HepG2 (cell line): ENCODE results near the gene CDC123. TPM values are rescaled to one million over a fixed set of nuclear protein-coding genes. Genes with fewer than 3 reads are reported as not detected.

Source experiments
- BHLHE40 ChIP-seq: IDR thresholded peaks from 2 replicates; pipeline ENCODE4 v1.6.1; 2011; ENCODE audit warnings: low read length, improper control_type of control experiment
- CENPBD1 ChIP-seq: sonication (generic); formaldehyde crosslinking; IDR thresholded peaks from 2 replicates; pipeline ENCODE4 v1.8.0; 2022; ENCODE audit warnings: missing genetic modification reagents, low read depth, mild to moderate bottlenecking, borderline replicate concordance
- DBP ChIP-seq: sonication (generic); formaldehyde crosslinking; IDR thresholded peaks from 2 replicates; pipeline ENCODE4 v1.4.0; 2020; ENCODE audit warnings: missing genetic modification reagents; ENCODE audit errors: not compliant biosample characterization
- ELF3 ChIP-seq: IDR thresholded peaks from 2 replicates; pipeline ENCODE4 v1.6.1; 2016; ENCODE audit warnings: missing genetic modification reagents, missing compliant biosample characterization
- GLI4 ChIP-seq: sonication (generic); formaldehyde crosslinking; IDR thresholded peaks from 2 replicates; pipeline ENCODE4 v1.5.1; 2020; ENCODE audit warnings: missing genetic modification reagents, mild to moderate bottlenecking, moderate library complexity, borderline replicate concordance
- KLF15 ChIP-seq: sonication (generic); formaldehyde crosslinking; IDR thresholded peaks from 2 replicates; pipeline ENCODE4 v1.8.1; 2023; ENCODE audit warnings: borderline replicate concordance, mild to moderate bottlenecking, inconsistent platforms, missing genetic modification reagents, mixed read lengths
- NCOA2 ChIP-seq: sonication (generic); formaldehyde crosslinking; IDR thresholded peaks from 2 replicates; pipeline ENCODE4 v1.8.0; 2022; ENCODE audit warnings: inconsistent platforms
- NKX3-1 ChIP-seq: sonication (generic); formaldehyde crosslinking; IDR thresholded peaks from 2 replicates; pipeline ENCODE4 v1.5.0; 2020; ENCODE audit warnings: missing genetic modification reagents
- PPARG ChIP-seq: conservative IDR thresholded peaks from 2 replicates; pipeline ENCODE4 v1.6.1; 2016; ENCODE audit warnings: missing biosample characterization, missing genetic modification reagents
- TBP ChIP-seq: sonication (generic); formaldehyde crosslinking; IDR thresholded peaks from 2 replicates; pipeline ENCODE4 v1.5.0; 2020; ENCODE audit warnings: missing genetic modification reagents
- THYN1 ChIP-seq: sonication (generic); formaldehyde crosslinking; IDR thresholded peaks from 2 replicates; pipeline ENCODE4 v1.8.1; 2023; ENCODE audit warnings: low read depth, mild to moderate bottlenecking, moderate library complexity, missing genetic modification reagents, borderline replicate concordance
- TMF1 ChIP-seq: sonication (generic); formaldehyde crosslinking; IDR thresholded peaks from 2 replicates; pipeline ENCODE4 v1.8.1; 2022; ENCODE audit warnings: low read depth, missing genetic modification reagents
- ZNF18 ChIP-seq: sonication (generic); formaldehyde crosslinking; IDR thresholded peaks from 2 replicates; pipeline ENCODE4 v1.8.0; 2022; ENCODE audit warnings: mild to moderate bottlenecking, missing genetic modification reagents; ENCODE audit not compliant: insufficient replicate concordance
- ZNF264 ChIP-seq: sonication (generic); formaldehyde crosslinking; IDR thresholded peaks from 2 replicates; pipeline ENCODE4 v1.4.0; 2020; ENCODE audit warnings: missing genetic modification reagents
- ZNF547 ChIP-seq: sonication (generic); formaldehyde crosslinking; IDR thresholded peaks from 2 replicates; pipeline ENCODE4 v1.5.1; 2020; ENCODE audit warnings: mild to moderate bottlenecking, missing genetic modification reagents
- polyA plus RNA-seq, 8 experiments: library from polyadenylated mRNA; depleted of rRNA in 3 of 8; stranded (reverse) in 7 of 8; unstranded in 1 of 8; fragments of >200 nt; fragmentation: Illumina TruSeq in 4 of 8; extraction: Trizol in 4 of 8; gene quantifications; 2 replicates each; pipeline versions ENCODE4 v1.2.1 to v1.2.3, GENCODE V29; 2011 to 2016; ENCODE audit warnings: low read depth in 4 of 8, missing spikeins in 1 of 8, mixed read lengths in 1 of 8; ENCODE audit not compliant: insufficient read depth in 1 of 8
- total RNA-seq, 5 experiments: library from RNA; depleted of rRNA; stranded (reverse); fragments of >200 nt; fragmentation: Illumina TruSeq; extraction: Trizol; gene quantifications; 2 replicates each; pipeline ENCODE4 v1.2.3, GENCODE V29; 2016; ENCODE audit warnings: low read depth in 1 of 5
- TF ChIP-seq, protein P1 (sequence below), 2 experiments: fragments of 450-650 bp in 1 of 2; sonication (generic) in 1 of 2; formaldehyde crosslinking; IDR thresholded peaks; 2 replicates each; pipeline versions ENCODE4 v1.5.0 to v1.8.0; 2020 to 2022; ENCODE audit warnings: mild to moderate bottlenecking in 1 of 2, missing genetic modification reagents in 1 of 2
- TF ChIP-seq, protein P2 (sequence below): sonication (generic); formaldehyde crosslinking; IDR thresholded peaks from 2 replicates; pipeline ENCODE4 v1.4.0; 2020; ENCODE audit warnings: mild to moderate bottlenecking, missing genetic modification reagents, borderline replicate concordance
- TF ChIP-seq, protein P3 (sequence below): IDR thresholded peaks from 2 replicates; pipeline ENCODE4 v1.6.1; 2016; ENCODE audit warnings: mild to moderate bottlenecking

Gene CDC123
- total and polyA plus RNA-seq, 2 of the 13 experiments (the other 11 are each of a cell fraction or from before 2014, with no cell fraction given) = 63.3 to 153 TPM

DNA sequence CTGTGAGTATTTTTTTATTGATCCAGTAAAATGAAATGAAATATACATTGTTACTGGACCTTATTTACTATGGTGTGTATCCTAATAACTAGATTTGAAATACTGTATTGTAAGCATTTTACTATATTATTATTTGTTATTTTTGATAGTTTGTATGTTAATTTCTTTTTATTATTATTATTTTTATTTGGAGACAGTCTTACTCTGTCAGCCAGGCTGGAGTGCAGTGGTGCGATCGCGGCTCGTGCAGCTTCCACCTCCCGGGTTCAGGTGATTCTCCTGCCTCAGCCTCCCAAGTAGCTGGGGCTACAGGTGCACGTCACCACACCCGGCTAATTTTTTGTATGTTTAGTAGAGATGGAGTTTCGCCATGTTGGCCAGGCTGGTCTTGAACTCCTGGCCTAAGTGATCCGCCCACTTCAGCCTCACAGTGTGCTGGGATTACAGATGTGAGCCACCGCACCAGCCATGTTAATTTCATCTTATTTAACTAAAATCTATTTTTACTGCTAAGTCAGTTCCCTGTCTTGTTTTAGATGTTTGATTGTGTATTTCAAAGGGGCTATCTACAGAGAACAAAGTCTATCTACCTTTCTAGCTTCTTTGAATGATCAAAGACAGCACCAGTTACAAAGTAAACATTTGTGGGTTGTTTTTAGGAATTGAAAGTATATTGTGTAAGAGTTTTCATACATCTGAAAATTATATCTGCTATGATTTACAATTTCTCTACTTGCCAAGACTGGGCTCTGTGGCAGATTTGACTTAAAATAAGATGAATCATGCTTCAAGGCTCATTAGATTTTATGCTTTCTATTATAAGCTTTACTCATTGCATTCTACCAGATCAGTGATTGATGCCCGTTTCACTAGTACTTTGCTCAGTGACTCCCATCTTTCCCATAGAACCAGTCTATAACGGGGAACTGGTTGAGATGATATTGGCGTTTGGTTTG is 41.6 kb downstream of the CDC123 start (continued):
- TF ChIP-seq, protein P1, sequence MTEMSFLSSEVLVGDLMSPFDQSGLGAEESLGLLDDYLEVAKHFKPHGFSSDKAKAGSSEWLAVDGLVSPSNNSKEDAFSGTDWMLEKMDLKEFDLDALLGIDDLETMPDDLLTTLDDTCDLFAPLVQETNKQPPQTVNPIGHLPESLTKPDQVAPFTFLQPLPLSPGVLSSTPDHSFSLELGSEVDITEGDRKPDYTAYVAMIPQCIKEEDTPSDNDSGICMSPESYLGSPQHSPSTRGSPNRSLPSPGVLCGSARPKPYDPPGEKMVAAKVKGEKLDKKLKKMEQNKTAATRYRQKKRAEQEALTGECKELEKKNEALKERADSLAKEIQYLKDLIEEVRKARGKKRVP (CRISPR knock-in tag; IDR thresholded peaks at IDR 0.05) = no peak
- TF ChIP-seq, protein P2, sequence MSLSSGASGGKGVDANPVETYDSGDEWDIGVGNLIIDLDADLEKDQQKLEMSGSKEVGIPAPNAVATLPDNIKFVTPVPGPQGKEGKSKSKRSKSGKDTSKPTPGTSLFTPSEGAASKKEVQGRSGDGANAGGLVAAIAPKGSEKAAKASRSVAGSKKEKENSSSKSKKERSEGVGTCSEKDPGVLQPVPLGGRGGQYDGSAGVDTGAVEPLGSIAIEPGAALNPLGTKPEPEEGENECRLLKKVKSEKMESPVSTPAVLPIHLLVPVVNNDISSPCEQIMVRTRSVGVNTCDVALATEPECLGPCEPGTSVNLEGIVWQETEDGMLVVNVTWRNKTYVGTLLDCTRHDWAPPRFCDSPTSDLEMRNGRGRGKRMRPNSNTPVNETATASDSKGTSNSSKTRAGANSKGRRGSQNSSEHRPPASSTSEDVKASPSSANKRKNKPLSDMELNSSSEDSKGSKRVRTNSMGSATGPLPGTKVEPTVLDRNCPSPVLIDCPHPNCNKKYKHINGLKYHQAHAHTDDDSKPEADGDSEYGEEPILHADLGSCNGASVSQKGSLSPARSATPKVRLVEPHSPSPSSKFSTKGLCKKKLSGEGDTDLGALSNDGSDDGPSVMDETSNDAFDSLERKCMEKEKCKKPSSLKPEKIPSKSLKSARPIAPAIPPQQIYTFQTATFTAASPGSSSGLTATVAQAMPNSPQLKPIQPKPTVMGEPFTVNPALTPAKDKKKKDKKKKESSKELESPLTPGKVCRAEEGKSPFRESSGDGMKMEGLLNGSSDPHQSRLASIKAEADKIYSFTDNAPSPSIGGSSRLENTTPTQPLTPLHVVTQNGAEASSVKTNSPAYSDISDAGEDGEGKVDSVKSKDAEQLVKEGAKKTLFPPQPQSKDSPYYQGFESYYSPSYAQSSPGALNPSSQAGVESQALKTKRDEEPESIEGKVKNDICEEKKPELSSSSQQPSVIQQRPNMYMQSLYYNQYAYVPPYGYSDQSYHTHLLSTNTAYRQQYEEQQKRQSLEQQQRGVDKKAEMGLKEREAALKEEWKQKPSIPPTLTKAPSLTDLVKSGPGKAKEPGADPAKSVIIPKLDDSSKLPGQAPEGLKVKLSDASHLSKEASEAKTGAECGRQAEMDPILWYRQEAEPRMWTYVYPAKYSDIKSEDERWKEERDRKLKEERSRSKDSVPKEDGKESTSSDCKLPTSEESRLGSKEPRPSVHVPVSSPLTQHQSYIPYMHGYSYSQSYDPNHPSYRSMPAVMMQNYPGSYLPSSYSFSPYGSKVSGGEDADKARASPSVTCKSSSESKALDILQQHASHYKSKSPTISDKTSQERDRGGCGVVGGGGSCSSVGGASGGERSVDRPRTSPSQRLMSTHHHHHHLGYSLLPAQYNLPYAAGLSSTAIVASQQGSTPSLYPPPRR (CRISPR knock-in tag) = peak; percentile 32; the same call in 1 of the 2 replicates
- TF ChIP-seq KLF15 (CRISPR knock-in tag) = no peak
- TF ChIP-seq PPARG (CRISPR knock-in tag) = 0 out of 2 replicates have a peak, but pooled peaks have one; percentile 13
- TF ChIP-seq ZNF264 (CRISPR knock-in tag) = no peak
- no peak for TF ChIP-seq THYN1 (CRISPR knock-in tag)
- no peak for TF ChIP-seq GLI4
- no peak for TF ChIP-seq ZNF547 (CRISPR knock-in tag)
- TF ChIP-seq DBP (CRISPR knock-in tag) = no peak
- no peak for TF ChIP-seq NKX3-1 (CRISPR knock-in tag)
- no peak for TF ChIP-seq TMF1
- TF ChIP-seq, protein P3, sequence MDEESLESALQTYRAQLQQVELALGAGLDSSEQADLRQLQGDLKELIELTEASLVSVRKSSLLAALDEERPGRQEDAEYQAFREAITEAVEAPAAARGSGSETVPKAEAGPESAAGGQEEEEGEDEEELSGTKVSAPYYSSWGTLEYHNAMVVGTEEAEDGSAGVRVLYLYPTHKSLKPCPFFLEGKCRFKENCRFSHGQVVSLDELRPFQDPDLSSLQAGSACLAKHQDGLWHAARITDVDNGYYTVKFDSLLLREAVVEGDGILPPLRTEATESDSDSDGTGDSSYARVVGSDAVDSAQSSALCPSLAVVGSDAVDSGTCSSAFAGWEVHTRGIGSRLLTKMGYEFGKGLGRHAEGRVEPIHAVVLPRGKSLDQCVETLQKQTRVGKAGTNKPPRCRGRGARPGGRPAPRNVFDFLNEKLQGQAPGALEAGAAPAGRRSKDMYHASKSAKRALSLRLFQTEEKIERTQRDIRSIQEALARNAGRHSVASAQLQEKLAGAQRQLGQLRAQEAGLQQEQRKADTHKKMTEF (CRISPR knock-in tag) = peak; percentile 57
- peak; percentile 88 for TF ChIP-seq NCOA2
- TF ChIP-seq CENPBD1 (CRISPR knock-in tag) = no peak
- TF ChIP-seq ZNF18 = peak; percentile 41
- TF ChIP-seq TBP (CRISPR knock-in tag) = no peak
- TF ChIP-seq BHLHE40 = no peak
- 0 out of 2 replicates have a peak, but pooled peaks have one; percentile 28 for TF ChIP-seq ELF3 (CRISPR knock-in tag)
